Esophagus muscularis mucosa (tissue), 4 donors: ENCODE data around the gene RARB. TPM values are rescaled to one million over a fixed set of nuclear protein-coding genes. Genes with fewer than 3 reads are reported as not detected.

Experiments
- DNase-seq: peaks from one replicate; pipeline ENCODE4 v3.0.0-alpha.2; 2017; ENCODE audit errors: extremely low spot score
- H3K27ac ChIP-seq, 4 donors: fragments of 200-600 bp; sonication (generic); replicated peaks in 1 of 4; 1 replicate in 3 of 4; 2 replicates in 1 of 4; pipeline ENCODE4 v1.5.1; 2016 to 2019; ENCODE audit warnings: mild to moderate bottlenecking in 1 of 4
- H3K27me3 ChIP-seq, 4 donors: fragments of 200-600 bp; sonication (generic); one replicate each; pipeline versions ENCODE4 v1.5.1 to v1.6.0; 2016 to 2019
- H3K36me3 ChIP-seq, 4 donors: fragments of 200-600 bp; sonication (generic); one replicate each; pipeline ENCODE4 v1.5.1; 2016 to 2019
- H3K4me1 ChIP-seq, 4 donors: fragments of 200-600 bp; sonication (generic); one replicate each; pipeline ENCODE4 v1.5.1; 2016 to 2019
- H3K4me3 ChIP-seq, 4 donors: fragments of 200-600 bp; sonication (generic); 1 replicate in 2 of 4; 2 replicates in 2 of 4; pipeline ENCODE4 v1.5.1; 2016 to 2019; ENCODE audit warnings: mild to moderate bottlenecking in 4 of 4, moderate library complexity in 1 of 4
- H3K9me3 ChIP-seq, 4 donors: fragments of 200-600 bp; sonication (generic); 1 replicate in 3 of 4; 2 replicates in 1 of 4; pipeline ENCODE4 v1.5.1; 2016 to 2019
- CTCF ChIP-seq, 3 experiments: fragments of 200-600 bp in 2 of 3; fragments of 450-650 bp in 1 of 3; sonication (generic) in 2 of 3; IDR thresholded peaks; one replicate each; pipeline ENCODE4 v1.5.1; 2017 to 2019; ENCODE audit warnings: antibody characterized with exemption in 3 of 3, mild to moderate bottlenecking in 2 of 3, moderate library complexity in 1 of 3
- EP300 ChIP-seq: sonication (generic); formaldehyde crosslinking; IDR thresholded peaks from one replicate; pipeline ENCODE4 v1.6.1; 2017; ENCODE audit warnings: antibody characterized with exemption
- POLR2A ChIP-seq: fragments of 450-650 bp; IDR thresholded peaks from one replicate; pipeline ENCODE4 v1.6.1; 2017; ENCODE audit warnings: antibody characterized with exemption, moderate library complexity, mild to moderate bottlenecking, low read depth
- POLR2AphosphoS5 ChIP-seq, 2 donors: sonication (generic); formaldehyde crosslinking; IDR thresholded peaks; one replicate each; pipeline ENCODE4 v1.6.1; 2017; ENCODE audit warnings: antibody characterized with exemption in 2 of 2
- WGBS: methylation state at CpG from one replicate; pipeline ENCODE4 v1.1.5; 2018; 5-methylcytosine and 5-hydroxymethylcytosine counted together
- intact Hi-C: fragments of 100-400 bp; cut with DNase I; formaldehyde crosslinking; loops from one replicate; pipeline ENCODE4 v1.15.1; 2023
- total RNA-seq, 4 donors: library from RNA; depleted of rRNA; stranded (reverse); fragments of >200 nt; gene quantifications; one replicate each; pipeline versions ENCODE4 v1.1.0 to v1.2.1, GENCODE V29; 2016

Gene RARB
- total RNA-seq, 4 donors from 2014 or later = 29.2 to 51.9 (median 40.9) TPM

GRCh38 chr3:25465266-25465860 lies 37.3 kb downstream of the RARB start:
- H3K27ac ChIP-seq = no peak overlapping the region
- intact Hi-C loops = no loop called here
- H3K4me1 ChIP-seq = peaks cover 35 to 64% (median 54%) of the 10 kb centered on the region in 4 donors
- TF ChIP-seq POLR2A (no peak), EP300 (no peak), CTCF (IDR thresholded peaks at IDR 0.05) (no peak), POLR2AphosphoS5 (IDR thresholded peaks at IDR 0.05) (no peak)
- H3K36me3 ChIP-seq = peaks cover 0 to 11% (median 8%) of the 10 kb centered on the region in 4 donors
- no peak overlapping the region for H3K4me3 ChIP-seq
- H3K9me3 ChIP-seq = no peaks in the 10 kb centered on the region
- no peaks in the 10 kb centered on the region for H3K27me3 ChIP-seq
- 74% methylated on average over 5 of the region's 5 CpGs for WGBS
- peak; percentile 45 for DNase-seq

GRCh38 chr3:25468866-25469319 lies 40.8 kb downstream of the RARB start:
- no peak for DNase-seq
- Histone ChIP-seq H3K27me3 (no peaks in the 10 kb centered on the region), H3K9me3 (no peaks in the 10 kb centered on the region), H3K4me1 (peaks cover 28 to 71% (median 46%) of the 10 kb centered on the region in 4 donors), H3K36me3 (no peaks in the 10 kb centered on the region), H3K4me3 (no peak overlapping the region), H3K27ac (no peak overlapping the region)
- WGBS = 22% methylated on average over 6 of the region's 6 CpGs
- intact Hi-C loops = no loop called here
- TF ChIP-seq POLR2AphosphoS5 (IDR thresholded peaks at IDR 0.05) (peak; percentile 65 to 68), POLR2A (no peak), EP300 (peak; percentile 50), CTCF (IDR thresholded peaks at IDR 0.05) (peak in 2 of 3 experiments; percentile 24 to 55)

DNA sequence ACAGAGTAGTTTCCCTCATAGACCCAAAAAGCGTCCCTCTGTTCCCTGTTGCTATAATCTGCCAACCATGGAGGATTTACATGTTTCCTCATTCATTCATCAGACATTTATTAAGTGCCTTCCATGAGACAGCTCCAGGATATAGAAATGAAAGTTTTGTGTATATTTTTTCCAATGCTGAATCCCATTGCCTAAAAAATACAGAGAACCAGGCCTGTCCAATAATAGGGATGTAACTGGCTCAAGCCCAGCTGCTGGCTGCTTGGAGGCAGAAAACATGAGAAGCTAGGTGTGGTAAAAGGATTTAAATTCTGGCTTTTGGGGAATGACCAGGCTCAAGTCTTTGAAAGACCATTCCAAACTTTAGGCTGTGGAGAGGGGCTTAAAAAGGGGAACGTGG lies 41.5 kb downstream of the RARB start:
- 38% methylated on average over 2 of the region's 2 CpGs for WGBS

GRCh38 chr3:25471081-25471768 lies 43.2 kb downstream of the RARB start:
- Histone ChIP-seq H3K9me3 (no peaks in the 10 kb centered on the region), H3K27ac (no peak overlapping the region), H3K4me1 (peaks cover 16 to 85% (median 43%) of the 10 kb centered on the region in 4 donors), H3K36me3 (no peaks in the 10 kb centered on the region), H3K27me3 (no peaks in the 10 kb centered on the region), H3K4me3 (peak overlapping the region in 2 of 4 donors; percentile 9 to 27)
- intact Hi-C loops = no loop called here
- TF ChIP-seq POLR2A (no peak), POLR2AphosphoS5 (IDR thresholded peaks at IDR 0.05) (no peak), CTCF (IDR thresholded peaks at IDR 0.05) (no peak), EP300 (no peak)
- DNase-seq = no peak
- 46% methylated on average over 9 of the region's 9 CpGs for WGBS

More for the DNA sequence above, 41.5 kb downstream of the RARB start:
- TF ChIP-seq POLR2AphosphoS5 (IDR thresholded peaks at IDR 0.05) = peak in 1 of 2 donors; percentile 11
- TF ChIP-seq POLR2A = no peak
- no peak overlapping the region for H3K27ac ChIP-seq
- no peaks in the 10 kb centered on the region for H3K36me3 ChIP-seq
- intact Hi-C loops = no loop called here
- H3K27me3 ChIP-seq = no peaks in the 10 kb centered on the region
- H3K4me3 ChIP-seq = peak overlapping the region in 1 of 4 donors; percentile 8
- no peaks in the 10 kb centered on the region for H3K9me3 ChIP-seq
- H3K4me1 ChIP-seq = peaks cover 23 to 75% (median 47%) of the 10 kb centered on the region in 4 donors
- DNase-seq = no peak

DNA sequence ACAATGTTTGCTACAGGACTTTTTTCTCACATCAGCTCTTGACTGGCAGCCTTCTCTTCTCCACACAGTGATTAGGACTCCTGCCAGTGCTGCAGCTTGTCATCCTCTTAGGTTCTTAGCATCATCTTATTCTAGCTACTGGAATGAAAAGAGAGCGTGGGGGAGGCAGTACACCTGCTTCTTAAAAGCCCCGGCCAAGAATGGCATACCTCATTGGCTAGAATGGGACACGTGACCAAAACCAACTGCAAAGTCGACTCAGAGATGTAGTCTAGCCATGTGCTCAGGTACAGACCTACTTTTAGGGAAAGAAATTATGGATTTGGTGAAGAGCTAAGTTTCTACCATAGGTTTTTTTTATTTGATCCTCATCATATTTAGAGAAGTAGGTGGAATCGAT lies 44.1 kb downstream of the RARB start:
- intact Hi-C loops = no loop called here
- Histone ChIP-seq H3K4me3 (peak overlapping the region in 1 of 4 donors; percentile 9), H3K4me1 (peaks cover 17 to 95% (median 46%) of the 10 kb centered on the region in 4 donors), H3K36me3 (no peaks in the 10 kb centered on the region), H3K9me3 (no peaks in the 10 kb centered on the region), H3K27ac (no peak overlapping the region), H3K27me3 (no peaks in the 10 kb centered on the region)
- WGBS = 93% methylated on average over 5 of the region's 5 CpGs
- DNase-seq = no peak
- TF ChIP-seq EP300 (no peak), POLR2AphosphoS5 (IDR thresholded peaks at IDR 0.05) (no peak), POLR2A (no peak), CTCF (IDR thresholded peaks at IDR 0.05) (no peak)
